ENCODE data around the gene MMP14. TPM values are rescaled to one million over a fixed set of nuclear protein-coding genes. Genes with fewer than 3 reads are reported as not detected.

MMP14 gene
- total and polyA plus RNA-seq, 9 of the 15 experiments (the other 6 are each of a cell fraction or from before 2014, with no cell fraction given) = 0.36 to 5.8 (median 1.3) TPM; not detected in 2

GRCh38 chr14:22897357-22897756 is 61.0 kb downstream of the MMP14 start (continued):
- TF ChIP-seq BCL6 (CRISPR knock-in tag; IDR thresholded peaks at IDR 0.05) (no peak), ZNF354B (CRISPR knock-in tag; IDR thresholded peaks at IDR 0.05) (no peak), ZNF778 (CRISPR knock-in tag; IDR thresholded peaks at IDR 0.05) (no peak), ETV5 (CRISPR knock-in tag; IDR thresholded peaks at IDR 0.05; ENCODE audit: low read depth) (no peak), ZNF766 (CRISPR knock-in tag; conservative IDR thresholded peaks at IDR 0.05) (no peak), CGGBP1 (CRISPR knock-in tag; IDR thresholded peaks at IDR 0.05) (no peak), ZNF511 (CRISPR knock-in tag; IDR thresholded peaks at IDR 0.05) (no peak), ZNF384 (IDR thresholded peaks at IDR 0.05; ENCODE audit: low read depth, low read length) (no peak), NCOA6 (IDR thresholded peaks at IDR 0.05) (no peak), E2F4 (CRISPR knock-in tag; IDR thresholded peaks at IDR 0.05; ENCODE audit: low read depth) (no peak), RCOR1 (IDR thresholded peaks at IDR 0.05; ENCODE audit: borderline replicate concordance in 1 of 2, low read depth in 2 of 2, low read length in 2 of 2) (peak; percentile 47 to 63; a peak in 2 of 4 replicates), THAP12 (CRISPR knock-in tag; IDR thresholded peaks at IDR 0.05) (no peak), HNRNPH1 (optimal IDR thresholded peaks at IDR 0.05; ENCODE audit: low read depth, low read length) (no peak), PPARD (CRISPR knock-in tag; IDR thresholded peaks at IDR 0.05) (no peak), C11orf30 (IDR thresholded peaks at IDR 0.05; ENCODE audit: low read depth) (no peak), E2F5 (CRISPR knock-in tag; IDR thresholded peaks at IDR 0.05) (no peak), POLR2H (tag; IDR thresholded peaks at IDR 0.05; ENCODE audit: low read depth) (no peak), ILK (tag; IDR thresholded peaks at IDR 0.05; ENCODE audit: borderline replicate concordance, low read depth) (no peak), NFYB (IDR thresholded peaks at IDR 0.05; ENCODE audit: extremely low read depth, insufficient read length) (no peak), TCF7L2 (IDR thresholded peaks at IDR 0.05; ENCODE audit: low read depth, low read length) (no peak), KLF13 (tag; IDR thresholded peaks at IDR 0.05; ENCODE audit: borderline replicate concordance, low read depth) (no peak), BACH1 (tag; IDR thresholded peaks at IDR 0.05) (no peak), CXXC5 (CRISPR knock-in tag; IDR thresholded peaks at IDR 0.05) (no peak; the same call in 1 of the 2 replicates), BHLHE40 (IDR thresholded peaks at IDR 0.05; ENCODE audit: low read length) (peak; percentile 87)

All from K562 (cell line).